ENCODE results near the gene SH3BP5.

SH3BP5 gene

DNA sequence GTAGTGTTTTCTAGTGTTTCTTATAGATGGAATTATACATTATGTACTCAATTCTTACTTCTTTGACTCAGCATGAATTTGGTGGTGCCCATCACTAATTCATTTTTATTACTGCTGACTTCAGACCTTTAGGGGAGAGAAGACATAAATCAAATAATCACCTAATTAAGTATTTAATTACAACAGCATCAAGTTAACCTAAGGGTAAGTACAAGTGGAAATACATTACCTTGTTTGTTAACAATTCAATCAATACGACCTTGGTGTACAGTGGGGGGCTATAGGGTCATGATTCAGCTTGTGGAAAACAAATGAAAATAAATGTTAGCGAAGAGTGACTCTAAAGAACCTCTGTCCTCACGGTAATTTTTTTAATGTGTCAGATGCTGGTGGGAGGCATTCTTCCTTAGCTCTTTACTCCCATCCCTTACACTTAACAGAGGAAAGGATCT, 126.9 kb downstream of the SH3BP5 start:
- DNase-seq (ENCODE audit: low spot score), result no peak

Data from germinal center (tissue), 1 donor.